H1 (cell line): ENCODE results near the gene EAPP. TPM values are rescaled to one million over a fixed set of nuclear protein-coding genes. Genes with fewer than 3 reads are reported as not detected.

Source experiments
- CHD2 ChIP-seq: IDR thresholded peaks from 2 replicates; pipeline ENCODE4 v1.6.1; 2012; ENCODE audit warnings: low read length, improper control_type of control experiment
- SAP30 ChIP-seq: fragments of 300-600 bp; sonication (generic); IDR thresholded peaks from 2 replicates; pipeline ENCODE4 v1.7.1; 2012; ENCODE audit warnings: low read length, moderate library complexity, mild to moderate bottlenecking, inconsistent platforms; ENCODE audit not compliant: insufficient read depth, insufficient replicate concordance
- SRF ChIP-seq: IDR thresholded peaks from 2 replicates; pipeline ENCODE4 v1.6.1; 2011; ENCODE audit warnings: mild to moderate bottlenecking, low read depth, low read length, moderate library complexity
- ZNF274 ChIP-seq: IDR thresholded peaks from 2 replicates; pipeline ENCODE4 v1.7.0; 2012; ENCODE audit warnings: low read length, borderline replicate concordance; ENCODE audit errors: extremely low read depth
- polyA plus RNA-seq, 7 experiments: library from polyadenylated mRNA; depleted of rRNA in 3 of 7; stranded (reverse) in 5 of 7; unstranded in 2 of 7; fragments of >200 nt in 5 of 7; fragments of 200-250 nt in 2 of 7; gene quantifications; 1 replicate in 5 of 7; 2 replicates in 1 of 7; 4 replicates in 1 of 7; pipeline versions ENCODE4 v1.2.1 to v1.2.3, GENCODE V29; 2011 to 2013; ENCODE audit warnings: missing spikeins in 2 of 7, mixed read lengths in 2 of 7
- total RNA-seq: library from RNA; stranded (reverse); fragmentation: NEBNext Ultra II Directional; extraction: Animal tissue kit (Norgen Biotek cat#: 25700); gene quantifications from 2 replicates; pipeline ENCODE4 v1.2.1, GENCODE V29; 2021

EAPP gene
- total and polyA plus RNA-seq, 2 of the 8 experiments (the other 6 are each of a cell fraction or from before 2014, with no cell fraction given) = 18.3 to 28.7 TPM

GRCh38 chr14:34474187-34474679 lies 65.3 kb downstream of the EAPP start (continued):
- TF ChIP-seq SAP30 (no peak), SRF (no peak), ZNF274 (no peak), CHD2 (no peak)
